Stimulated activated effector memory CD8-positive, alpha-beta T cell treated with anti-CD3 and anti-CD28 coated beads, Interleukin-12 subunit alpha, Interleukin-12 subunit beta, amount 100 ng/mL, for 72 hours (primary cell): ENCODE measurements around the gene DRICH1.
"Not testable (repeated sequence)": the region's sequence is repeated elsewhere in the genome, so short reads cannot be mapped to it uniquely, and the experiment has no call there.

Experiments used
- ATAC-seq: fragments of 150-1000 bp; cut with Tn5 transposase; 2 replicates; pipeline ENCODE4 v1.10.0; 2021
- DNase-seq, 2 donors: peaks; one replicate each; pipeline ENCODE4 v3.0.0; 2021 to 2022; ENCODE audit warnings: low spot score in 2 of 2
- H3K27ac Mint-ChIP-seq: one replicate; pipeline ENCODE4 v1.8.0; 2022; ENCODE audit warnings: mild to moderate bottlenecking, mixed read lengths
- H3K36me3 Mint-ChIP-seq: one replicate; pipeline ENCODE4 v1.8.0; 2022; ENCODE audit warnings: mild to moderate bottlenecking, mixed read lengths
- H3K4me1 Mint-ChIP-seq: one replicate; pipeline ENCODE4 v1.8.0; 2022; ENCODE audit warnings: mixed read lengths
- H3K4me3 Mint-ChIP-seq: one replicate; pipeline ENCODE4 v1.8.0; 2022; ENCODE audit warnings: mild to moderate bottlenecking, mixed read lengths
- H3K9me3 Mint-ChIP-seq: one replicate; pipeline ENCODE4 v1.8.0; 2022; ENCODE audit warnings: mixed read lengths

DRICH1 gene, protein sequence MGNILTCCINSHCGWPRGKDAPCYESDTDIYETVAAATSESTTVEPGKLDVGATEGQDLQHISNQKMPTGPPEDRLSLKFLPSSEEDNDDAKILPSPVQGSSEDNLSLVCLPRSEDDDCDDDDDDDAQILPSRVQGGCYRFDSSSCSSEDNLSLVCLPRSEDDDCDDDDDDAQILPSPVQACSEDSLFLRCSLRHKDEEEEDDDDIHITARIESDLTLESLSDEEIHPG

DNA sequence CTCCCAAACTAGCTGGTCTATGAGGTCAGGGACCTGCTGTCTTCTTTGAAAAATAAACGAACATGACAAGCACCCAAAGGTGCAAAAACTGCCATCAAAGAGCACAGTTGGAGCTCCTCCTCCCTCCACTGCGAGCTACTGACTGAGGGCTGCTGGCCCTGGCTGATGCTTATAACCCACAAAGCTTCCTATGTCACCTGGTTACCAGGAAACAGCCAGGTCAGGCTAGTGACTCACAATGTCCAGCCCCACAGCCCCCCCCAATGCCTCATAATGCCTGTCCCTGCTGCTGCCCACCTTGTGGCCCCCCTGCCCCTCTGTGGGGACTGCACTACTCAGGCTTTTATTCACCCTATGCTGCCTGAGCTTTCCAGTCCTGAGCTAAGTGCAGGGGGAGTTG lies at the start of gene DRICH1:
Gene DRICH1 (minus strand): TSS at position 144 of the 400 bp plus-strand sequence. CDS start 298 bp downstream, outside the sequence.
- ATAC-seq = peak; percentile 57
- H3K36me3 Mint-ChIP-seq = no peaks in the 10 kb centered on the region
- peak within 1 kb of the TSS; percentile 81 for H3K27ac Mint-ChIP-seq
- H3K4me1 Mint-ChIP-seq = peaks cover 15% of the 10 kb centered on the region
- H3K4me3 Mint-ChIP-seq = no peak within 1 kb of the TSS
- DNase-seq = no peak
- no peaks in the 10 kb centered on the region for H3K9me3 Mint-ChIP-seq

DNA sequence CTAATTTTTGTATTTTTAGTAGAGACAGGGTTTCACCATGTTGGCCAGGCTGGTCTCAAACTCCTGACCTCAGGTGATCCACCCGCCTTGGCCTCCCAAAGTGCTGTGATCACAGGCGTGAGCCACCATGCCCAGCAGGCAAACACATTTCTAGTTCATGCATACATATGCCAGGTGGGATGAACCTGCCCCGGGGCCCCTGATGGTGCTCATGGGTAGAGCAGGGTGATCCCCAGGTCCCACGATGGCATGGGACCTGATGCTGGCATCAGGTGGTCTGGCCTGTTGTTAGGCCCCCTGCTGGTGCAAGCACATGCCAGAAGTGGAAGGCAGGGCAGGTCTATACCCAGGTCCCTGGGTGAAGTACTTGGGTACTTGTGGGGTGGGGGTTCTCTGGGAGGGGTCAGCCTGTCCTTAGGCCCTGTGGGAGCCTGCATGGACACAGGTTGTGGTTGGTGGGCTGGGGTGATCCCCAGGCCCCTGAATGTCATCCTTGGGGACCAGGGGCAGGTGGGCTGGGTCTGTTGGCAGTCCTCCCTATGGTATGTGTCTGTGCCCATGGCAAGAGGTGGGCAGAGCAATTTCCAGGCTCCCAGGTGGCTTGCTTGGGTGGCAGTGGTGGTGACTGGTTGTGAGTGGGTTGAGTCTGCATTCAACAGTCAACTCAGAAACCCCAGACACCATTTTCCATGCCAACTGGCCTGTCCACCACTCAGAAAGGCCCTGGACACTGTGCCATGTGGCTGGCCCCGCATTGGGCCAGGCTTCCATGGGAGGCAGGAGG lies 49.1 kb upstream of the DRICH1 start:
- no peak overlapping the region for H3K4me3 Mint-ChIP-seq
- H3K36me3 Mint-ChIP-seq = peaks cover 19% of the 10 kb centered on the region
- H3K27ac Mint-ChIP-seq = peak overlapping the region; percentile 81
- H3K4me1 Mint-ChIP-seq = peaks cover 14% of the 10 kb centered on the region
- no peaks in the 10 kb centered on the region for H3K9me3 Mint-ChIP-seq
- ATAC-seq (no peak), DNase-seq (no peak)

DNA sequence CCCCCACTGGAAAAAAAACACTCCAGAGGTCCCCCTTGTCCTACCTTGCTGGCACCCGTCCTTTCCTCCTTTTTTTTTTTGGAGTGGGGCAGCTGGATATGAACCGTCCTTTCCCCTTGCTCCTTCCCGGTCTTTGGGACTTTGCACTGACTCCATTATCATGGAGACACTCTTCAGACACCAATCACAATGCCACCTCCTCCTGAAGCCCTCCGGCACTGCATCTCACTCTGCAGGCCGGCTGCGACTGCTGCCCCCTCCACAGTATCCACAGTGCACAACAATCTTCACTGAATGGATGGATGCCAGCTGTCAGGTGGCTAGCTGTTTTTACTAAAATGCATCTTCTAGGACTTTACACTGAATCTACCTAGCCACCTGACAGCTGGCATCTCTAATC lies 46.0 kb upstream of the DRICH1 start:
- Mint-ChIP-seq H3K9me3 (no peaks in the 10 kb centered on the region), H3K36me3 (peaks cover 19% of the 10 kb centered on the region), H3K4me3 (no peak overlapping the region), H3K27ac (peak overlapping the region; percentile 66), H3K4me1 (peaks cover 21% of the 10 kb centered on the region)
- ATAC-seq (no peak), DNase-seq (no peak)

DNA sequence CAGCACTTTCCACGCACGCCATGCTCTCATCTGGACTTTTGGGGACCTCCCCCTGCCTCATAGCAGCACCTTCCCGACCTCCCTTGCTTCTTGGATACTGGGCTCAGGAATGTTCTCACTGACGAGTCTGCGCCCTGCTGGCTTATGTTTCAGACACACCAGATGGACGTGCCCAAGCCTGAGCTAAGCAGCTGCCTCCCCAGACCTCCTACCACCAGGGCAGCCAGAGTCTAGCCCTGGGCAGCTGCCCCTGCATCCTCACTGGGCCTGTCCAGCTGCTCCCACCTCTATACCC lies 45.5 kb upstream of the DRICH1 start:
- ATAC-seq = no peak
- Mint-ChIP-seq H3K27ac (peak overlapping the region; percentile 66), H3K36me3 (peaks cover 14% of the 10 kb centered on the region), H3K4me3 (no peak overlapping the region), H3K4me1 (peaks cover 23% of the 10 kb centered on the region), H3K9me3 (no peaks in the 10 kb centered on the region)
- no peak for DNase-seq

DNA sequence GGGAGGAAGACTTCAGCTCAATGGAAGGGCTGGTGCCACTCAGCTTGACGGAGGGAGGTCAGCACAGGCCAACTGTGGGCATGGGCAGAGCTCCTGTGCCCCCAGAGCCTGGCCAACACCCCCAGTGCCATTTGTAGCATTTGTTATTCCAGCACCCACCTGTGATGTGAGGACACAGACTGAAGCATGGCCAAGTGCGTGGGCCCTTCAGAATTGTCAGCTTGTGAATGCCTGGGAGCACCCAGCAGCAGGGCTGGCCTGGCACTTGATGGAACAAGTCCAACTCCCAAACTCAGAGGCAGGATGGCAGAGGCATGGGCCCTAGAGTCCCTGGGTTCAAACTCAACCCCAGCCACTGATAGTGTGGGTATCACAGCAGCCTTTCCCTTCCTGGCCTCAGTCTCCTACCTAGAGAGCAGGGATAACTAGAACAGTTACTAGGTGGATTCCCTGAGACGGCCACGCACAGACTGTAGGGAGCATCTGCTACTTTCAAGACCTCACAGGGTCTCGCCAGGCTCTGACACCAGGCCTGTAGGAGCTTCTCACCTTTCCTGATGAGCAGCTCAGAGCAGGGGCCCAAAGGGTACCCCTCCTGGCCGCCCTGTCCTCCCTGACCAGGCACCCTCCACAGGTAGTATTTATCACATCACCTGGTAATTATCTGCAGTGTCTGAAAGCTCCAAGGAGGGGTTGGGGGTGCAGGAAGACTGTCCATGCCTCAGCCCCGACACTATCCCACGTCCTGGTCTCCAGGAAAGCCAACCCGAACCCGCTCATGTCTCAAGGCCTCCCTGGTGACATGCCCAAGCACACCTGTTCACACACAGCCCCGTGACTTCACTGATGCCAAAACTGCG lies 45.0 kb upstream of the DRICH1 start:
- H3K4me3 Mint-ChIP-seq = not testable (repeated sequence)
- peaks cover 13% of the 10 kb centered on the region for H3K36me3 Mint-ChIP-seq

DNA sequence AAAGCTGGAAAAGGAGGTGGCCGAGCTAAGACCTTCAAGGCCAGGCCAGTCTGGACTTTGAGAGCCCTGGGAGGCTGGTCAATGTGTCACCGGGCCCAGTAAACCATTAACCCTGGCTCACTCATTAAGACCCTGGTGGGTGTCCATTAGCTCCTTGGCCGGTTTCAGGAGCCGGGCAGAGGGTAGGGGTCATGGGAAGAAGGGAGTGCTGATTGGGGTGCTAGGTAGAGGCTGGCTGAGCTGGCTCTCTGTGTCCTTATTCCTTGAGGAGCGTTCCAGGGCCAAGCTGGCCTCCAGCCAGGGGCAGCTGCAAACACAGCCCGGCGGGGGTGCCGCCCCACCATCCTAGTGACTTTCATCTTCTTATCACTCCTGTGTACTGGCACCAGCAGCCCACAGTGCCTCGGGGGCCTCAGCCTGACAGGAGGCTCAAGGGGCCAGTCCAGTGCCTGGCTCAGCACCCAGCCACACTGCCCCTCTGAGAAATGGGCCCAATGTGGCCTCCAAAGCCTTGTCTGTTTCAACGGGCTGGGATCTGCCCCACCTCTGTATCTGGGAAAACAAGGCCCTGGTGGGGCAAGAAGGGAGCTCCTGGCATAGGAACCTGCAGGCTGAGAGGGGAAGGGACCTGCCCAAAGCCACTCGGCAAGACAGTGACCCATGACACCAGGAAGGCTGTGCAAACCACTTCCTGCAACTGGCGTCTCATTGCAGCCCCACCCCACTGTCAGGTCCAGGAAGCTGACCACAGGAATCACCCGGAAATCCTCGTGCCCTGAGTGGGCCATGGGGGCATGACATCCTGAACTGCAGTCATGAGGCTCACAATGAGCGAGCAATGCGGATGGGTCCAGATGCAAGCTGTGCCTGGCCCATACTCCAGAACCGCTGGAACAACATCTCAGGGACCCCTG lies 43.6 kb upstream of the DRICH1 start:
- Mint-ChIP-seq H3K27ac (peak overlapping the region; percentile 30), H3K36me3 (peaks cover 3% of the 10 kb centered on the region), H3K4me3 (no peak overlapping the region), H3K4me1 (peaks cover 26% of the 10 kb centered on the region), H3K9me3 (no peaks in the 10 kb centered on the region)
- ATAC-seq = no peak
- no peak for DNase-seq

More for the DNA sequence above, 45.0 kb upstream of the DRICH1 start:
- not testable (repeated sequence) for ATAC-seq, H3K9me3 Mint-ChIP-seq, DNase-seq
- Mint-ChIP-seq H3K4me1 (peaks cover 26% of the 10 kb centered on the region), H3K27ac (peak overlapping the region; percentile 66)

DNA sequence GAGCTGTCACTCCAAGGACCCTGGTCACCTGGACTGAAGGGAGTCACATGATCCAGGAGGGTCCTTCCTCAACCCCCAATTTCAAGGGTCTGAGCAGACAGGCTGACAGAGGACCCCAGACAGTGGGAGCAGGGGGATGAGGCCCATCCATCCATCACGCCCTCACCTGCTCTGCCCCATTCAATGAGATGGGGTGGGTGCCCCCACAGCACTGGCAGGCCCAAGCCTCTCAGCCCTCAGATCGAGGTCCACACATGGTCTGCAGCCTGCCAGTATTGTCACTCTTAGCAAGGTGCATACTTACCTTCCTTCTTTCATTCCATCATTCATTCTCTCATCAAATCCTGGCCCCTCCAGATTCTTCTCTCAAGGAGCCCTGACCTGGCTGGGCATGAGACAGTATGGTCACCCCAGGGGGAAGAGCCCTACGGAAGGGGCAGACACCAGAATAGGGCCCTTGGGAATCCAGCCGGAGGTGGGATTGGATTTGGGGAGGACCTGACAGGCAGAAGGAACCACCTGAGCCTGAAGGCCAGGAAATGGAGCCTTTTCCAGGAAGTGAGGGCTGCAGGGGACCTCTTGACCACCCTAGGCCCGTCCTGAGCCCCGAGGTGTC lies 42.9 kb upstream of the DRICH1 start:
- not testable (repeated sequence) for DNase-seq, ATAC-seq, H3K36me3 Mint-ChIP-seq, H3K9me3 Mint-ChIP-seq, H3K4me3 Mint-ChIP-seq
- Mint-ChIP-seq H3K27ac (peak overlapping the region; percentile 30), H3K4me1 (peaks cover 26% of the 10 kb centered on the region)

DNA sequence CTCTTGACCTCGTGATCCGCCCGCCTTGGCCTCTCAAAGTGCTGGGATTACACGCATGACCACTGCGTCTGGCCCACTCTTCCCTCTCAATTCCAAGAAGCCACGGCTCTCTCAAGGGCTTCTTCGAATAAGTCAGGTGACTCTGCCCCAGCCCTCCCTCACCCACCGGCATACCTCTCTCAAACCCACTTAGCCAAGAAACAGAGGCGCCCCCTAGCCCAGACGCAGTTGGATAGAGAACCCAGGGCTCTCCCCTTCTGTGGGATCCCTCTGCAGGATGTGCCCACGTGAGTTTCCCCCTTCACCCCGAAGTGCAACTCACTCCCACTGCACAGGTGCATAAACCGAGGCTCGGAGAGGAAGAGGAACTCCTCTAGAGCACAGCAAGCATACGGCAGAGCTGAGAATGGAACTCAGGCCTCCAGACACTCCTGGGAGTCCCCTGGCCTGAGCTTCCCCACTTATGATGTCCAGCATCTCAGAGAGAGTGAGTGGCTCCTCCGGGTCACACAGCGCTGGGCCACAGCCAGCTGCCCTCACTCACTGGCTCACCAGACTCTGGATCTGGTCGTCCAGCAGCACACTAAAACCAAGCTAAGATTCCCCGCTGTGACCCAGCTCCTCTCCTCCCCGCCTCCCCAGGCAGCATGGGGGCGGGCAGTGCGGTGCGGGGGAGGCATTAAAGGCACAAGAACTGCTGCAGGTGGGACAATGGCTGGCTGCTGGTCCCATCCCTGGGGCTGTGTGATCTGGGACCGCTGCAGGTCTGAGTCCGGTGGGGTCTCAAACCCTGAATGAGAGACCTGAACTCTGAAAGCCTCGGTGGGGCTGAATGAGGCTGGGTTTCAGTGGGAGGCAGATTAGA lies 41.9 kb upstream of the DRICH1 start:
- H3K4me3 Mint-ChIP-seq = no peak overlapping the region
- no peak for DNase-seq
- peak overlapping the region; percentile 69 for H3K27ac Mint-ChIP-seq
- no peaks in the 10 kb centered on the region for H3K9me3 Mint-ChIP-seq
- ATAC-seq = no peak
- H3K4me1 Mint-ChIP-seq = peaks cover 26% of the 10 kb centered on the region
- no peaks in the 10 kb centered on the region for H3K36me3 Mint-ChIP-seq

DNA sequence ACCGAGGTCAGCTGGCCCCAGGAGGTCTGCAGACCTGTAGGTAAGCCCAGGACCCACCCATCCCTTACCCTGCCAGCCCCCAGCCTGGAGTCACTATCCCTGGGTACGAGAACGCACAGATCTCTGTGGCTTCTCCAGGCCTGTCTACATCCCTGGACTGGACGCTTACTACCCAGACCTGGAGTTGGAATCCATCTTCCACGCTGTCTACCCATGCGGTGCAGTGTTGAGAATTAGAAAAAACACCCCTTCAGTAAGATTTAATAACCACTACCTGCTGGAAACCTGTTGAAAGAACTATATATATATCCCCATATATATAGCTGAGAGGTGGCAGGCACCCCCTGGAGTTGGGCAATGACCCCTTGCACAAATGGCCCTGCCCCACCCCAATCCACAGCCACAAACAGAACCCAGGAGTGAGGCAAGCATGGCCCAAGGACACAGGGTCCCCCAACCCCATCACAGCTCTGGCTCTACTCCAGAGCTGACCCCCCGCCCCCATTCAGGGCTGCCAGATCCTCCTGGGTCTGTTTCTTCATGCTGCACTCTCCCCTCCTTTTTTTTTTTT lies 41.0 kb upstream of the DRICH1 start:
- no peak for DNase-seq
- Mint-ChIP-seq H3K4me3 (no peak overlapping the region), H3K4me1 (peaks cover 23% of the 10 kb centered on the region), H3K36me3 (no peaks in the 10 kb centered on the region), H3K9me3 (no peaks in the 10 kb centered on the region), H3K27ac (peak overlapping the region; percentile 69)
- no peak for ATAC-seq

DNA sequence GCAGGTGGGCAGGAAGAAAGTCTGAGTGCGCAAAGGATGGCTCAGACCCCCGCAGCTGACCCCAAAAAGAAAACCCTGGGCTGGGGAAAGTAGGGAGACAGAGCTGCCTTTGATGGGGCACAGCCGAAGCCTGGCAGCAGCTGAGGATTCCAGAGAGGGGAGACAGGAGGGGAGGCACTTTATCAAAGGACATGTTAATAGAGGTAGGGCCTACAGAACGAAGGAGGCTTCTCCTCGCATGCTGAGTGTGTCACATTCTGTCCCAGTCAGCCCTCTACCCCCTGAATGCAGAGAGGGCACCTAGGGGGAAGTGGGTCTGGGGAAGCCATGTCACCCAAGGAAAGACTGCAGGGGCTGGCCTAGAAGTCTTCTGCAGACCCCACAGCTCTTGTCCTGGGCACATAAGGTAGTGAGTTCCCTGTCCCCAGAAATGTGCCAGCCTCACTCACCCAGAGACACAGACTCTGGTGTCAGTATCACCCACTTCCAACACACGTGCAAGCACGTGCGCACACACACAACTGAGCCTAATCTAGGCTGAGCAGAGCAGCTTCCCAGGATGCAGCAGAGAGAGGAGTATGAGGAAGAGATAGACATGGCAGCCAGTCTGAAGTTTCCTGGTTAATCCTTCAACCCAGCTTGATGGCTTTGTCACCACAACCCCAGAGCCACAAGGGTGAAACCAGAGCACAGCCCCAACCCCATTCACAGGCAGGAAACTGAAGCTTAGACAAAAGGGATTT lies 40.4 kb upstream of the DRICH1 start:
- Mint-ChIP-seq H3K27ac (peak overlapping the region; percentile 69), H3K4me1 (peaks cover 17% of the 10 kb centered on the region)
- not testable (repeated sequence) for H3K4me3 Mint-ChIP-seq, H3K36me3 Mint-ChIP-seq, DNase-seq, H3K9me3 Mint-ChIP-seq
- peak; percentile 54 for ATAC-seq

DNA sequence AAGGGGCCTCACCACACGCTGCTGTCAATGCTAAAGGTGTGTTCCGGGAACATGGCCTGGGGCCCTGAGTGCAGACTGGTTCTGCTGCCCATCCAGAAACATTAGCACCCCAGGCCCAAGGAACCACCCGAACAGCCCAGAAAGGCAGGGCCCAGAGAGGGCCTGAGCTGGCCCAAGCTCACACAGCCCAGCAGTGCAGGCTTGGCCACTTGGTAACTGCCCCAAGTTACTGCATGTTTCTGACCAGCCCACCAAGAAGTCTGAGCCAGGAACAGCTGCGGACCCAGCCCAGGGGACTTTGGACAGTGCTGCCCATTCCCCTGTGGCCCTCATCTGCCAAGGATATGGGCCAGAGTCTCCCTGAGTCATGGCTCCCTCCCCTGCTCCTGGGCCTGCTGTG lies 39.3 kb upstream of the DRICH1 start:
- not testable (repeated sequence) for DNase-seq, H3K27ac Mint-ChIP-seq, H3K9me3 Mint-ChIP-seq, H3K4me3 Mint-ChIP-seq, H3K36me3 Mint-ChIP-seq
- ATAC-seq = peak; percentile 24
- H3K4me1 Mint-ChIP-seq = peaks cover 14% of the 10 kb centered on the region

DNA sequence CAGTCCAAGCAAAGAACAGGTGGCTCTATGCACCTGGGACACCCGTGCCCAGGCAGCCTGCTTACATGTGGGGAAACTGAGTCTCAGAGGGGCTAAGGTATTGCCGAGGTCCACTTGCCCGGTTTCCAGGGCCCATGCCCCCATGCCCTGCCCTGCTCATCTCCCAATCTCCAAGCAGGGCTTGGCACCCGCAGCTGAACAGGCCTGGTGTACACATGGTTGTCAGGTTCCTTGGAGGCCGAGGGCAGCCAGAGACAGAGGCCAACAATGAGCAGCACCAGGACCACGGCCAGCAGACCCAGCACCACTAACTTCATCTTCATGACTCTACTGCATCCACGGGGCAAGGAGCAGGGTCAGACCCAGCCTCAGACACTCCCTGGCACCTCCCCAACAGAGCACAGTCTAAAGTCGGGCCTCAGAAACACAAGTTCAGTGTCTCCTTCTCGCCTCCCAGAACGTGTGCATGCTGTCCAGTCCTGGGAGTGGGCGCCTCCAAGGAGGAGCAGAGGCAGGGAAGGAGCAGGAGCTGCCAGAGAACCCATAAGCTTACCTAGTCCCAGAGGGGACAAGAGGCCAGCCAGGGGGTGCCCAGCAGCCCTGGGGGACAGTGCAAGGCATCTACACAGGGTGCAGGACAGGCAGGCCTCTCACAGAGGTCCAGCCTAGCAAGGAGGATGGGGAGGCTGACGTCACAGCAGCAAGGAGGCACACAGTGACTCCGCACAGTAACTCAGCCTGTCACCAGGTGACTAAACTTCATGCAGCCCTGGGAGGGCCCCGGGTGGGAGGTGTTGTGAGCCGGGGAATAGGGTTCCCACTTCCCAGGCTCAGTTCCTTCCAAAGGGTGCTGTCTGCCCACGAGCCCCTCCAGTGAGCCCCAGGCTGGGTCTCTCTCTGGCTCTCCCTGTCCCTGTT lies 38.5 kb upstream of the DRICH1 start:
- peaks cover 13% of the 10 kb centered on the region for H3K4me1 Mint-ChIP-seq
- DNase-seq (no peak), ATAC-seq (no peak)
- no peaks in the 10 kb centered on the region for H3K36me3 Mint-ChIP-seq
- H3K27ac Mint-ChIP-seq = no peak overlapping the region
- no peak overlapping the region for H3K4me3 Mint-ChIP-seq
- no peaks in the 10 kb centered on the region for H3K9me3 Mint-ChIP-seq
